ENCODE data around the gene TNS1. TPM values are rescaled to one million over a fixed set of nuclear protein-coding genes. Genes with fewer than 3 reads are reported as not detected.
"Not testable (repeated sequence)": the region's sequence is repeated elsewhere in the genome, so short reads cannot be mapped to it uniquely, and the experiment has no call there.

Gene TNS1
- total RNA-seq = 100 to 1,000 TPM; 231 to 742 (median 415) TPM
- polyA plus RNA-seq = 100 to 1,000 TPM in 2 of 3 donors, 10 to 100 TPM in 1; 73.4 to 276 (median 155) TPM
- long read RNA-seq, donor 1, transcript TNS1-217 (8 exons, 1,652 nt) = major isoform, 6 of 202 reads
- long read RNA-seq, donor 1, partial matches to known transcripts = 90 of 202 reads
- long read RNA-seq, donor 1, other reads (novel, unspliced or antisense) = 106 of 202 reads
- long read RNA-seq, donor 2, transcript TNS1-216 (2 exons, 758 nt) = minor isoform, 7 of 1,554 reads
- long read RNA-seq, donor 2, transcript TNS1-217 (8 exons, 1,652 nt) = major isoform, 17 of 1,554 reads
- long read RNA-seq, donor 2, partial matches to known transcripts = 978 of 1,554 reads
- long read RNA-seq, donor 2, other reads (novel, unspliced or antisense) = 550 of 1,554 reads

- Histone ChIP-seq H3K9me3 (no peaks in the 10 kb centered on the region), H3K36me3 (ENCODE audit: insufficient read depth in 1 of 2, low read depth in 1 of 2) (no peaks in the 10 kb centered on the region), H3K4me1 (peaks cover 23% of the 10 kb centered on the region), H3K4me3 (peak within 1 kb of the TSS; percentile 43), H3K27me3 (ENCODE audit: insufficient read depth in 3 of 3, low read length in 2 of 3) (no peaks in the 10 kb centered on the region), H3K27ac (peak within 1 kb of the TSS; percentile 2)
- 43 to 73% (median 58%) methylated on average over 11 to 13 of the region's 13 CpGs for WGBS, 3 donors
- DNase-seq = peak; percentile 70 to 80
- intact Hi-C loops (cut with DNase I) = no loop called here
- TF ChIP-seq CTCF (IDR thresholded peaks at IDR 0.05) = no peak
- ATAC-seq = peak in 2 of 4 donors; percentile 12 to 13
These were observed at the start of gene TNS1 for GRCh38 chr2:218002845-218003180. TNS1 (minus strand) TSS chr2:218002995; CDS start chr2:218002872, 123 bp downstream.

DNA sequence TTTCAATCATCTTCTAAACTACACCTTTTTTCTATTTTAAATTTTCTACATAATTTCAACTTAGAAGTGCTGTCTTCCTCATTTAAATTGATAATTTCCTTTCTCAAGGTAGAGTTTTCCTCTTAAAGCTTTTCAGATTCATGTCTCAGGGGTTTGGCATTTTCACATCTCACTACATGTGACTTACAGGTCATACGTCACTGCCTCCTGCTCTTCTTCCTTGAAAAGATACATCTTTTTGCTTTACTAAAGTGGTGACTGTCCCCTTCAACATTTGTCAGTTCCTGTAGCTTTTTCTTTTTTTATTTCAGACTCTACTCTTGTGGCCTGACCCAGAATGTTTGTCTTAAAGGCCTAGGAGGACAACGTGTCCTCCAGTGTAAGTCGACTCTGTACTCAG lies 49.1 kb upstream of the TNS1 start:
- DNase-seq (no peak), ATAC-seq (no peak)
- Histone ChIP-seq H3K27ac (no peak overlapping the region), H3K4me1 (no peaks in the 10 kb centered on the region), H3K36me3 (ENCODE audit: insufficient read depth in 1 of 2, low read depth in 1 of 2) (no peaks in the 10 kb centered on the region), H3K9me3 (no peaks in the 10 kb centered on the region), H3K27me3 (ENCODE audit: insufficient read depth in 3 of 3, low read length in 2 of 3) (no peaks in the 10 kb centered on the region), H3K4me3 (no peak overlapping the region)
- WGBS, 3 donors = 69 to 88% (median 79%) methylated on average over 3 of the region's 3 CpGs
- TF ChIP-seq CTCF (IDR thresholded peaks at IDR 0.05) = no peak
- intact Hi-C loops (cut with DNase I) = no loop called here

DNA sequence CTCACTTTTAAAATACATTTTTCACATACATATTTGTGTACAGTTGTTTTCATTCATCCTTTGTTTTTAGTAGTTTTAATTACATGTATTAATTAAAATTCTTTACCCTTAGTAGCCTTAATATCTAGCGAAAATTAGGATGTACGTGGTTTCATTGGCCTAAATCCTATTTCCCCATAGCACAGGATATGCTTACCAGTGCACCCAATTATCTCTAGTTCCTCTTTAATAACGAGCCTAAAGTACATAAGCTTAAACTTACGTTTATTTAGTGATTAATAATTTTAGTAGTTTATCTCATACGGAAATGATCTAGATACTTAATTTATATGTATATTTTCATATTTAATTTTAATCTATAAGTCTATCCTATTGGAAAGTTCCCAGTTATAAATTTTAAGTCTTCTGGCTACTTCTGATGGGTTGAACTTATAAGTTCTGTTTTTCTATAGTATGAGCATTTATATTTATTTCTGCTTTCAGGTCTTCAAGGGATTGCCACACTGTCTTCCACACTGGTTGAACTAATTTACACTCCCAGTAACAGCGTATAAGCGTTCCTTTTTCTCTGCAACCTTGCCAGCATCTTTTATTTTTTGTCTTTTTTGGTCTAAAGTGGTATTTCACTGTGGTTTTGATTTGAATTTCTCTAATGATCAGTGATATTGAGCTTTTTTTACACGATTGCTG lies 44.9 kb upstream of the TNS1 start:
- no peak for ATAC-seq
- no peaks in the 10 kb centered on the region for H3K9me3 ChIP-seq
- DNase-seq = no peak
- H3K36me3 ChIP-seq (ENCODE audit: insufficient read depth in 1 of 2, low read depth in 1 of 2) = no peaks in the 10 kb centered on the region
- no peaks in the 10 kb centered on the region for H3K4me1 ChIP-seq
- intact Hi-C loops (cut with DNase I) = no loop called here
- 85 to 87% (median 87%) methylated on average over 8 of the region's 8 CpGs for WGBS, 3 donors
- H3K27me3 ChIP-seq (ENCODE audit: insufficient read depth in 3 of 3, low read length in 2 of 3) = no peaks in the 10 kb centered on the region
- H3K27ac ChIP-seq = no peak overlapping the region
- TF ChIP-seq CTCF (IDR thresholded peaks at IDR 0.05) = no peak
- H3K4me3 ChIP-seq = no peak overlapping the region

DNA sequence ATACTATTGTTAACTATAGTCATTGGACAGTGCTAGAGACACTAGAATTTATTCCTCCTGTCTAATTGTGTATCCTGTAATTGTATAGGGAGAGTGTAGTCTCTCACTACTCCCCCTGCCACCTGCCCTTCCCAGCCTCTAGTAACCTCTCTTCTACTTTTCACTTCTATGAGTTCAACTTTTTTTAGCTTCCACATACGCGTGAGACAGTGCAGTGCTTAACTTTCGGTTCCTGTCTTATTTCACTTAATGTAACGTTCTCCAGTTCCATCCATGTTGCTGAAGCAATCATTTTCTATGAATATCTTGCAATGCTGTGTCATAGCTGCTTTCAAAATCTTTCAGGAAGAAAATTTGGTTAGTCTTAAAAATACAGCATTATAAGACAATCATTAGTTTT lies 43.4 kb upstream of the TNS1 start:
- DNase-seq (no peak), ATAC-seq (peak in 1 of 4 donors; percentile 54)
- Histone ChIP-seq H3K9me3 (no peaks in the 10 kb centered on the region), H3K27me3 (ENCODE audit: insufficient read depth in 3 of 3, low read length in 2 of 3) (no peaks in the 10 kb centered on the region), H3K4me1 (no peaks in the 10 kb centered on the region), H3K36me3 (ENCODE audit: insufficient read depth in 1 of 2, low read depth in 1 of 2) (no peaks in the 10 kb centered on the region), H3K27ac (no peak overlapping the region), H3K4me3 (no peak overlapping the region)
- intact Hi-C loops (cut with DNase I) = no loop called here
- TF ChIP-seq CTCF (IDR thresholded peaks at IDR 0.05) = no peak
- WGBS, 3 donors = 47 to 74% (median 52%) methylated on average over 4 of the region's 4 CpGs

DNA sequence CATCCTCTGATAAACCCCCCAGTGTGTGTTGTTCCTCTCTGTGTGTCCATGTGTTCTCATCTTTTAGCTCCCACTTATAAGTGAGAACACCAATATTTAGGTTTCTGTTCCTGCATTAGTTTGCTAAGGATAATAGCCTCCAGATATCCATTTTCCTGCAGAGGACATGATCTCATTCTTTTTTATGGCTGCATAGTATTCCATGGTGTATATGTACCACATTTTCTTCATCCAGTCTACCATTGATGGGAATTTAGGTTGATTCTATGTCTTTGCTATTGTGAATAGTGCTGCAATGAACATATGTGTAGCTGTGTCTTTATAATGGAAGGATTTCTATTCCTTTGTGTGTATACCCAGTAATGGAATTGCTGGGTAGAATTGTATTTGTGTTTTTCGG lies 41.8 kb upstream of the TNS1 start:
- ATAC-seq; H3K9me3 ChIP-seq; H3K4me1 ChIP-seq; H3K36me3 ChIP-seq (ENCODE audit: insufficient read depth in 1 of 2, low read depth in 1 of 2); DNase-seq; H3K27ac ChIP-seq; H3K27me3 ChIP-seq (ENCODE audit: insufficient read depth in 3 of 3, low read length in 2 of 3); intact Hi-C loops (cut with DNase I); H3K4me3 ChIP-seq: not testable (repeated sequence)
- WGBS, 3 donors = 96 to 100% (median 100%) methylated on average over 1 of the region's 1 CpG
